ENCODE results near the gene MIA3.
"Not testable (repeated sequence)": the region's sequence is repeated elsewhere in the genome, so short reads cannot be mapped to it uniquely, and the experiment has no call there.

Gene MIA3

DNA sequence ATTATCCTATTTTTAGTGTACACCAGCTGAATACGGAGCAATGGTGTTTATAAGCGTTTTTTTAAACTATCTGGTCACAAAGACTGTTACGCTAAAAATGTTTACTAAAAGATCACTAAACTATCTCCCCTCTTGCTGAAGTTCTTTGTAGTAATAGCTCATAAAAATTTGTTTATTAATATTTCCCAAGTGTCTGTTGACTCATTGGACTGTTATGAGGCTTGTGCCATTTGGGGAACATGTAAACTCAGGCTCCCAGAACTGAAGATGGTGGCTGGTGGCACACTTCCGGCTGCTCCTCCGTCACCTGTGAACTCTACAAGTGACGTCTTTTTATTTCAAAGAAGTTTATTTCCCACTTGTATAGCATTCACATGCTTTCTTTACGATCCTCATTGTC lies 48.1 kb downstream of the MIA3 start:
- DNase-seq: no peak

DNA sequence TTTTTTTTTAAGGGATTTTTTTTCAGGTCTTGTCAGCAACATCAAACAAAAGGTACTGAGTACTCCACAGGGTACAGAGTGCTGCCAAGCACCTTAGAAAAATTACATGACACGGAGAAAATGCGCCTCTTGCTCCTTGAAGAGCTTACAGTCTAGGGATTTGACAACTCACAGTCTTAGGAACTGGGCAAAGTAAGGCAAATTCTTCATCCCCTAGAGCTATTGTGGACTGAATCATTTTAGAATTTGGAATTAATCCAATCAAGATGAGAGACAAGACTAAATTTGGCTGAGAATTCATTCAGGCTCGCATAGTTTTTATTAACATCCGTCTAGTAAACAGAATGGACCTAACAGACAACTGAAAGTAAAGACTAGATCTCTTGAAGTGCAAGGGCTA lies 50.3 kb downstream of the MIA3 start:
- not testable (repeated sequence) for DNase-seq

DNA sequence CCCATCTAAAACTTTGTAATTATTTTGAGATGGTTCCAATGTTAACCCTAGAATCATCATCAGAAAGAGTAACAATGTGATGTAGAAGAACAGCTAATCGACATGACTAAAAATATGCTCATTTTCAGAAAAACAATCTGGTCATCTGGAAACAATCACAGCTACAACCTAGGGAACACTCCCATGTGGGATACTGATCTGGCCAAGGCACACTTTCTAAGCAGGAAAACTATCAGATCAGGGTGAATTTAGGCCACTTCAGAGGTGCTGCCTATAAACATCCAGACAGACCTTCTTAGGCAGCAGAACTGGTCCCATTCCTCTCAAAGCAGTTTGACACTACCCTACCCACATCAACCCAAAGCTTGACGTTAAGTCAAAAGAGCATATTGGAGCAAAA lies 51.2 kb downstream of the MIA3 start:
- not testable (repeated sequence) for DNase-seq

DNA sequence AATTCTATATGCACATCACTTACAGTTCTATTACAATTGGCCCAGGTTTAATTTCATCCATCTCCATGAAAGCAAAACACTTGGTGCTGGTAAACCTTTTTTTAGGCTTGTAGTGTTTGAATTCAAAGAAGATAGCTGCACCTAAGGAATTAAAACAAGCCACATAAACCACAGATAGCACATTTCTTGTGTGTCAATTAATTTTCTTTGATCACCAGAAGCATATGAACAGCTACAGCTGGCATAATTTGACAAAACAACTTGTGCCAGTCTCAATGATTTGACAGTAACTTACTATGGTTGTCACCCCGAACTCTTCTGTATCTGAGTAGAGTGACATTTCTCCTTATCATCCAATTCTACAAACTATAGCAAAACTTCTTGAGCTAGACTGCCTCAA lies 52.2 kb downstream of the MIA3 start:
- DNase-seq: no peak

DNA sequence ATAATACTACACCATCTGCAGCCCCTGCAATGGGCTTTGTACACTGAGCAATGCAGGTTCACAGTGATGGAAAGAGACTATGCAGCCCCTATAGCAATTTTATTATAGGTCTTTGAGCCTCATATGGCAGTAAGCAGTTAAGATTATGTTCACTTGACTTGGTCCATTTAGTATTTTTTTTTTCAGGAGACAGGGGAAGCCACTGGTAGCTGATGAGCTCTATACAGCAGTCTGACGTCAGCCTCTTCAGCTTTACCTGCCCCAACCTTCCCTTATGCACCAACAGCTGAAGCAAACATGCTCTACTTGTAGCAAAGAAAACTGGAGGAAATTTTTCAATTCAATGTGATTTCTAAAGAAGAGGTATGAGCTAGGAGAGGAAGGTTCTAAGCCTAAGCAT lies 62.2 kb downstream of the MIA3 start:
- DNase-seq: no peak

DNA sequence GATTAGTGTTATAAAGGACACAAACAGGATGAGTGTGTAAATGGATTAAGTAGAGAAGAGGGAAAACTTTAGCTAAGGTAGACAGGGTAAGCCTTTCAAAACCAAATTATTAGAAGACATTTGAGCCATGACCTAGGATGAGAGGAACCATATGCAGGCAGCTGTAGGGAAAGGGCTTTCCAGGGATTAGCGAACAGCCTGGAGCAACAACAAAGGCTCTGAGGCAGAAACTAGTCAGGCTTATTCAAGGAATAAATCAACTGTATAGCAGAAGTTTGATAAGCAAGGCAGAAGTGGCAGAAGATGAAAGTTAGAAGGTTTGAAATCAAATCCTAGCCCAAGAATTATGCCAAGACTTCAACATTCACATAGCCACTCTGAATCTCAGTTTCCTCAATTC lies 73.1 kb downstream of the MIA3 start:
- no peak for DNase-seq

DNA sequence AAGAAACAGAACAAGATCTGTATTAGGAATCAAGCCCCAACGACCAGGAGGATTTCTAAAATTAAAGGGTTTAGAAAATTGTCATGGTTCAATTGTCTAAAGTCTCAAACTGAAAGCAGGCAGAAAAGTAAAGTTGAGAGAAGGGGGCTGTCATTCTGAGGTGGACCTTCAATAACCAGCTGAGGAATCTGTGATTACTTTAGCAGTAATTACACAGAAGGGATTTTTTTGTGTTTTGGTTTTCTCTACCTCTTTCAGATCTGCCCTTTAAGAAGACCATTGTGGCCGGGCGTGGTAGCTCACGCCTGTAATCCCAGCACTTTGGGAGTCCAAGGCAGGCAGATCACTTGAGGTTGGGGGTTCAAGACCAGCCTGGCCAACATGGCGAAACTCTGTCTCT lies 77.0 kb downstream of the MIA3 start:
- no peak for DNase-seq

DNA sequence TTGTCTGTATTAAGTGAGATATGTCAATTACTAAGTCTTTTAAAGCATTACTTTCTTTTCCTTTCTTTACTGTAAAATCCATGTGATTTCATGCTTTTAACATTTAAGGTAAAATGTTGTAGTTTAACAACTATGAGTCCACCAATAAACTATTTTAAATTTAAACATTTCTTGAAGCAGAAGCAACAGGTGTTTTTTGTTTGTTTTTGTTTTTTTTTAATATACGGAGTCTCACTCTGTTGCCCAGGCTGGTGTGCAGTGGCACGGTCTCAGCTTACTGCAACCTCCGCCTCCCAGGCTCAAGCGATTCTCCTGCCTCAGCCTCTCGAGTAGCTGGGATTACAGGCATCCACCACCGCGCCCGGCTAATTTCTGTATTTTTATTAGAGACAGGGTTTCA lies 78.8 kb downstream of the MIA3 start:
- no peak for DNase-seq

DNA sequence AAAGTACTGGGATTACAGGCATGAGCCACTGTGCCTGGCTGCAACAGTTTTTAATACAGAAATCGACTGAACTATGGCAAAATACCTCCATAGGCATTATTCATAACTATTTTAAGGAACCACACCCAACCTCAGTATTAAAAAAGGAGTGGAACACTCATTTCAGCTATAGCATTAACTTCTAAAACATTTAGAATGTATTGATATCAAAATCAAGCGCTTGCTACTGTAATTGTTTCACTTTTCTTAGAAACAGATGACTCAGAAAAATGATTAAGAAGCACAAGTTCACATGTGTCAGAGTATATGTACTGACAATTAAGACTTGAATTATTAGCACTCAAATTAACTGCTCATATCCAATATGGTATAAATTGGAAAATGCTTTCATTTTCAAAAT lies 79.3 kb downstream of the MIA3 start:
- DNase-seq: no peak

DNA sequence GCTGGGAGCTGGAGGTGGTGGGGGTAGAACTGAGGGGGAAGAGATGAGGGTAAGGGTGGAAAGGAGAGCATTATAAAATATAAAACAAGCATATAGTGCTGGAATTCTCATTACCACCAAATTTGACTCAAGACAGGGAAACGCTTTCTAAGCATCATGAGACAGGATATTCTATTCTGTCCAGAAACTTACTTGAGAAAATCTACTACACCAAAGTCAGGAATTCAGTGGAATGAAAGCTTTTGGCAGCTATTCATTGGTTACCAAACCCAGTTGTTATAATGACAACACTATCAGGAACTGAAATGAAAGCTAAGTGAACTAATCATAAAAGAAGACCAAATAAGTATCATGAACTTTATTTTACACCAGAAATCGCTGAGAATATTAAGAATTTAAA lies 79.9 kb downstream of the MIA3 start:
- DNase-seq: no peak

DNA sequence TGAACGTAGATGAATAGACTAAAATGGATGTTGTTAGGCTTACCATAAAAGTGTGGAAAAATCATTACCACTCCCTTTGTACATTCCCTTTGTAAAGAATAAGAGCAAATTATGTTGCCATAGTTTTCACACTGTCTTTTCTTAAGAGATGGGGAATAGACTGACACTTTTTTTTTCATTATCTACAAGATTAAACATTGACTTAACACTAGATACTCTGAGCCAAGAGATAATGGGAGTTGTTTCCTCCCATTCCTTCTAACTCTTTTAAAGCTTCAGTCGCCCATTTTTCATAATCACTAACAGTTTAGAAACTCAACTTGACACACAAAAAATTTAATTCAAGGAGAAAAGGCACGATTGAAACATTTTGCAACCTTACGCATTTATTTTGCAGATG lies 84.3 kb downstream of the MIA3 start:
- no peak for DNase-seq

DNA sequence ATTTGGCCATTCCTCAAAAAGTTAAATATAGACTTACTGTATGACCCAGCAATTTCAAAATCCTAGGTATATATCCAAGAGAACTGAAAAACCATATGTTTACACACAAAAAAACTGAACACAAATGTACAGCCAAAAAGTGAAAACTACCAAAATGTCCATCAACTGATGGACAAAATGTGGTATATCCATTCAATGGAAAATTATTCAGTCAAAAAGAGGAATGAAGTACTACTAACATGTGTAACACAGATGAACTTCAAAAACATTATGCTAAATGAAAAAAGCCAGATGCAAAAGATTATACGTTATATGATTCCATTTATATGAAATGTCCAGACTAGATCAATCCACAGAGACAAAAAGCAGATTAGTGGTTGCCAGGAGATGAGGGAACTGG lies 86.4 kb downstream of the MIA3 start:
- no peak for DNase-seq

DNA sequence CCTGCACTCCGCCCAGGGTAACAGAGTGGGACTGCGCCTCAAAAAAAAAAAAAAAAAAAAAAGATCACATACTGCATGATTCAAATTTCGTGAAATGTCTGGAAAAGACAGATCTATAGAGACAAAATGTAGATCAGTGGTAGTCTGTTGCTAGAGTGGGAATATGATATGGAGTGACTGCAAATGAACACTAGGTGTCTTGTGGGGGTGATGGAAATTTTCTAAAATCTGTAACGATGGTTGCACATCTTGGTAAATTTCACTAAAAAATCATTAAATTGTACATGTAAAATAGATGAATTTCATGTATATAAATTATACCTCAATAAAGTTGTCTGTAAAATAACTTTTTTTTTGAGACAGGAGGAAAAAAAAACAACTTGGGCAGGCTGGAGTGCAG lies 88.9 kb downstream of the MIA3 start:
- no peak for DNase-seq

DNA sequence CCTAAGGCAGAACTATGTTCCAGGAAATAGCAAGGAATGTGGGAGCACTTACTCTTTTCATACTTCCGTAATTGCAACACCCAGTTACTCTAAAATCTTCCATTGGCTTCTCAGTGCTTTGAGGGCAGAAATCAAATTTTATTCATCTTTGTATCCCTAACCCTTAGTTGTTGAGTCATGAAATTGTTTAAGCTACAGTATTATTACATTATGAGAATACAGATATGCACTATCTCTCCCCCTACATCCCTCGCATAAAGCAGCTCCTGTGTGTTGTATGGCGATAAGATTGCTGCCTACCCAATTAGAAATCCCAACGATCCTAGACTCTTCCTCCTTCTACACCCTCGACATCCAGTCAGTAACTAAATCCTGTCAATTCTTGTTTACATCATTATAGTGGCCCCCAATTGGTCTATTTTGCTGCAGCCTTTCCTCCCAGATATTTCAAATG lies 91.8 kb downstream of the MIA3 start:
- DNase-seq: no peak

DNA sequence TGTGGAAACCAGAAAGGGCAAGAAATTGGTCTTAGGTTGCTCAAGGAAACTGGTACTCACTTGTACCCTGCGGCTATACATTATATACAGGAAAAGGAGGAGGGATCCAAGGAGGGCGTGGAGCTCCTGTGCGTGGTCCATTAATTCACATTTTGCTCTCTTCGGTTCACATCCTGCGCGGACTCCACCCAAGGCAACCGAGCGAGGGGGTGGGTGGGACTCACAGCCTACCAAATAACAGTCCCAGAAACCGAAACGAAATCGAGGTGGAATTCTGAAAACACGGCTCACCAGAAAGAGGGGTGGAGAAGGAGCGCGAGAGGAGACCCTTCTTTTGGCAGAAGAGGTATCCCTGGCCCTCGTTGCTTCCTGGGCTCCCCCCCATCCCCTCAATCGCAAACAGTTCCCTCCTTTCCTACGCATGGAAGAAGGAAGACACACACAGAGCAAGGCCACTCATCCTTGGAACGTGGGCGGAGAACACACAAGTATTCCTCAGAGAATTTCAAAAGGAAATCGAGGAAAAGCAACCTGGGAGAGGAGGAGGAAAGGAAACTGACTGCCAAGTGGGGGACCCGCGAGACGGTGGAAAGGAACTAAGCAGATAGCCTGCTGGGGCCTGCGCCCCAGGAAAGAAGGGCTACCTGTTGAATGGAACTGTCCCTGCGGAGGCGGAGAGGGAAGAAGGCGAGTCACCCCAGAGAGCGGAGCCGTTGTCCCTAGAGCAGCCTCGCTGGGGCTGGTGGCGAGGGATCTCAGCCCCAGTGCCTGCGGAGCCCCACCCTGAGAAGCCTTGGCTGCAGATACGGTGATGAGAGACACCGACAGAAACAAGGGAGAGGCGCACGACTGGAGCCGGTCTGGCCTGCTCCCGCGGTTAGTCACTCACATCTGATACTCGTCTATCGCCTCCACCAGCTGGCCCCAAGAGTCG lies 93.7 kb downstream of the MIA3 start:
- peak; percentile 76 for DNase-seq

DNA sequence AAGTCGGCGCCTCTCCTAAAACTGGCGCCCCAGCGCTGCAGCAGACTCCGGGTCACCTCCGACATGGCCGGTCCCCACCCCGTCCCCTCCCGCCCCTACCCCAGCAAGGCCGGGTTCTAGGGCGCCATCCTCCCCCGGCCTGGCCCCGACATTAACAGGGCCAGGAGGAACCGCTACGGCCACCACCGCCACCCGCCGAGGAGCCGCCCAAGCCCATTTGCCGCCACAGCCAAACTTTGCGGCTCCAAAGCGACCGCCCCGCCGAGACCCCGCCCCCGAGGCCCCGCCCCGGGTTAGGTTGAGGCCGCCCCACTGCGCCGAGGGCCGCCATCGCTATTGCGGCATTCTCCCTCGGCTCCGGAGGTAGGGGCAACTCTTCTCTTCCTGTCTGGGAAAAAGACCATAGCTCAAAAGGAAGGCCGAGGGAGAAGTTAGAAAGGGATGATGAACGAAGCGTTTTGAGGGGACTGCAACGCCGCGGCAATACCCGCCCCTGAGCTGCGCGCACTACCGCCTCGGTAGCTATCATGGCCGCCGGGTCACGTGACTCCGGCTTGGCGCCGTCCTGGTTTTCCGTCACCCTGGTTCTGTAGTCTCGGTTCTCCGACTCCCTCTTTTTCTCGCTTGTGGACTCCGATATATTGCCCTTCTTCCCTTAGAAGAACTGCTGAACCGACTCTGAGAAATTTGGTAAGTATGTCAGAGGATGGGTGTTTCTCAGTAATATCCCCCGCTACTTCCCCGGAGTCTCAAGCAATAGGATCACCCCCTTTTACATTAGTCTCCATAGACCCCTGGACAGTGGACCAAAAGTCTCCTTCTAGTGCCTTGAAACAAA lies 94.6 kb downstream of the MIA3 start, which contains the start of the genes AIDA and BROX:
Gene AIDA, minus strand, starts transcription at position 239 of the 838 bp plus-strand sequence. Its CDS starts 174 bp downstream, at position 65.
Gene BROX, plus strand, starts transcription at position 312 of the 838 bp plus-strand sequence. CDS start 3,136 bp downstream, outside the sequence.
- DNase-seq: peak; percentile 94

DNA sequence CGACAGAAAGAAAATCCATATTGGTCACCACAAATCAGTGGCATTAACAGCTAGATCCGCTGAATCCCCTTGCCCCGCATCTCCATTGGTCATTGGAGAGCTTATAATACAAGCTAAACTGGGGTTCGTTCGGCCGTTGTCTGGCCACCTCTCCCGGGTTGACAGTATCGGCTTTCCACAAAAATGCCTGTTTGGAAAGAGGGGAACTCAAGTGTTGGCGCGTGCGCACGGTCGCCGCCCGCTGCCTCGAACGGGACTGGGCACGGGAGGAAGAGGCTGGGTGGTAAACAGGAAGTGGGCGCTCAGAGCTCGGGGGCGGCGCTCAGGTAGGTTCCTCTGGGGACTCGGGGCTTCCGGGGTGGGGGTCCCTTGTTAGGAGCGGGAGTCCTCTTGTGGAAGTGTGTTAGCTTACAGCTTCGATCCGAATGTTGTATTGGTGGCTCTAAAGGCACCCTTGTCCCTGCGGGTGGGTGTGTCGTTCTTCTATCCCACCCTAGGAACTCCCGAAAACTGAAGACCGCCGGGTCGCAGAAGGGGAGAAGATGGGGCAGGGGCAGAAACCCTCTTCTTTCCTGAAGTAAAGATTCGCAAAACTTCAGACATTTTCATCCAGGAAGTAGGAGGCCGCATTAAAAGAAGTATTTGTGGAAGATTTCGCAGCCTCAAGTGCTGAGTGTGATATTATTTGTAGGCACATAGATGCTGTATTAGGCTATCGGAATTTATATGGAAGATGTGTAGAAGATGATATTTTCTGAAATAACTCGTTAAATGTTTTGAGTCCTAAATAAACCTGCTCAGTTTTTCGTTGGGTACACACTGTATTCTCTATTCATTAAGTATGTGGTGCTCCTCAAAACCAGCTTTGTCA lies 95.4 kb downstream of the MIA3 start:
- peak; percentile 97 for DNase-seq

DNA sequence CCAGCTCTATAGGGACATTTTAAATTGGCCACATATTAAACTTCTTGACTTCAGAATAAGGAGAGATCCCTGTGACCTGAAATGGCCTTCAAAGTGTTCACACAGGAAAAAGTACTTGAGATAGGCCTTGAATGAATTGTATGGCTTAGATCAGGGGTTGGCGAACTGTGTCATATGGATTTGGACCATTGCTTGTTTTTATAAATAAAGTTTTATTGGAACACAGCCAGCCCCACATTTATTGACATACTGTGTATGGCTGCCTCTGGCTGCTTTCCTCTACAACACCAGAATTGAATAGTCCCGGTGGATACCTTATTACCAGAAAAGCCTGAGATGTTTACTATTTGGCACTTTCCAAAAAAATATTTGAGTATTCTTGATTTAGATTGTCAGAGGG lies 98.5 kb downstream of the MIA3 start:
- DNase-seq: no peak
